ENCODE data around the gene GCNT4. TPM values are rescaled to one million over a fixed set of nuclear protein-coding genes. Genes with fewer than 3 reads are reported as not detected.

GCNT4 gene
- polyA plus RNA-seq, 2 of the 4 experiments (the other 2 are of a cell fraction), result 0.28 to 0.39 TPM

DNA sequence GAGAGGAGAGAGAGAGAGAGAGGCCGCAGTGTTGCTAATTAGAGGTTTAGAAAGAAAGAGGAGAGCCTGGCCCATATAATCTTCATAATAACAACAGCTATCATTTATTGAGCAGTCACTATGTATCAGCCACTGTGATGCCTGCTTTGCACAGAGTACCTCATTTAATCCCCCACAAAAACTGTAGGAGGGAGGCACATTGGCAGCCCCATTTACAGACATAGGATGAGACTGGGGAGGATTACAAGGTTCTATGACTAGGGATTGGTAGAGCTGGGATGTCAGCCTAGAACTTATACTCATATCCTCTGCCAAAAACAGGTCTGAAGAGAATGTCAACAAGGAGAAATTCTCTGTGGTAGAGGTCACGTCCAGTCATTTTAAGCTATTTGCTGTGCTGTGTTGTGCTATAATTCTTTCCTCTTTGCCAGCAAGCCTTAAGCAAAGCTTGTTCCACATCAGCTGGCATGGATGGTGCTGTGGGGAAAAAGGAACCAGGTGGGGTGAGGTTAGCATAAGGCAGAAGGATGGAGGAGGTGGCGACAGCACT is 6.7 kb upstream of the GCNT4 start:
- no peak for ATAC-seq
- ChIA-PET CTCF (interaction anchor here (1.0 to 2.5 kb wide), 3 partner anchors 9 to 14 kb away, joined by 3 to 9 read pairs (median 3); no protein-coding TSS in a partner anchor), POLR2A (no interaction called here)
- Histone ChIP-seq H3K4me1 (peaks cover 3% of the 10 kb centered on the region; the same call in 1 of the 3 replicates), H3K27ac (no peak overlapping the region), H3K4me2 (no peak overlapping the region), H3K4me3 (no peak overlapping the region), H3K9me3 (no peaks in the 10 kb centered on the region)
- 78% methylated on average over 3 of the region's 3 CpGs for WGBS (ENCODE audit: missing lambda C conversion rate)
- TF ChIP-seq RCOR1 (IDR thresholded peaks at IDR 0.05; ENCODE audit: low read depth, low read length) (no peak), MYC (IDR thresholded peaks at IDR 0.05; ENCODE audit: borderline replicate concordance, low read length) (no peak), ZFP36 (IDR thresholded peaks at IDR 0.05; ENCODE audit: borderline replicate concordance, partially characterized antibody) (no peak), POLR2AphosphoS2 (conservative IDR thresholded peaks at IDR 0.05; ENCODE audit: low read length) (no peak), HOXB13 (CRISPR knock-in tag; IDR thresholded peaks at IDR 0.05; ENCODE audit: low read depth) (no peak), NFE2L2 (conservative IDR thresholded peaks at IDR 0.05; ENCODE audit: low read length) (no peak), POLR2A (IDR thresholded peaks at IDR 0.05; ENCODE audit: low read length) (no peak), NPAS2 (CRISPR knock-in tag; IDR thresholded peaks at IDR 0.05; ENCODE audit: borderline replicate concordance) (no peak), JUNB (IDR thresholded peaks at IDR 0.05) (no peak)
- TF ChIP-seq, protein P1, sequence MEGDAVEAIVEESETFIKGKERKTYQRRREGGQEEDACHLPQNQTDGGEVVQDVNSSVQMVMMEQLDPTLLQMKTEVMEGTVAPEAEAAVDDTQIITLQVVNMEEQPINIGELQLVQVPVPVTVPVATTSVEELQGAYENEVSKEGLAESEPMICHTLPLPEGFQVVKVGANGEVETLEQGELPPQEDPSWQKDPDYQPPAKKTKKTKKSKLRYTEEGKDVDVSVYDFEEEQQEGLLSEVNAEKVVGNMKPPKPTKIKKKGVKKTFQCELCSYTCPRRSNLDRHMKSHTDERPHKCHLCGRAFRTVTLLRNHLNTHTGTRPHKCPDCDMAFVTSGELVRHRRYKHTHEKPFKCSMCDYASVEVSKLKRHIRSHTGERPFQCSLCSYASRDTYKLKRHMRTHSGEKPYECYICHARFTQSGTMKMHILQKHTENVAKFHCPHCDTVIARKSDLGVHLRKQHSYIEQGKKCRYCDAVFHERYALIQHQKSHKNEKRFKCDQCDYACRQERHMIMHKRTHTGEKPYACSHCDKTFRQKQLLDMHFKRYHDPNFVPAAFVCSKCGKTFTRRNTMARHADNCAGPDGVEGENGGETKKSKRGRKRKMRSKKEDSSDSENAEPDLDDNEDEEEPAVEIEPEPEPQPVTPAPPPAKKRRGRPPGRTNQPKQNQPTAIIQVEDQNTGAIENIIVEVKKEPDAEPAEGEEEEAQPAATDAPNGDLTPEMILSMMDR (IDR thresholded peaks at IDR 0.05), result no peak
- TF ChIP-seq, protein P2, sequence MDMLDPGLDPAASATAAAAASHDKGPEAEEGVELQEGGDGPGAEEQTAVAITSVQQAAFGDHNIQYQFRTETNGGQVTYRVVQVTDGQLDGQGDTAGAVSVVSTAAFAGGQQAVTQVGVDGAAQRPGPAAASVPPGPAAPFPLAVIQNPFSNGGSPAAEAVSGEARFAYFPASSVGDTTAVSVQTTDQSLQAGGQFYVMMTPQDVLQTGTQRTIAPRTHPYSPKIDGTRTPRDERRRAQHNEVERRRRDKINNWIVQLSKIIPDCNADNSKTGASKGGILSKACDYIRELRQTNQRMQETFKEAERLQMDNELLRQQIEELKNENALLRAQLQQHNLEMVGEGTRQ (IDR thresholded peaks at IDR 0.05), result no peak
- TF ChIP-seq, protein P3, sequence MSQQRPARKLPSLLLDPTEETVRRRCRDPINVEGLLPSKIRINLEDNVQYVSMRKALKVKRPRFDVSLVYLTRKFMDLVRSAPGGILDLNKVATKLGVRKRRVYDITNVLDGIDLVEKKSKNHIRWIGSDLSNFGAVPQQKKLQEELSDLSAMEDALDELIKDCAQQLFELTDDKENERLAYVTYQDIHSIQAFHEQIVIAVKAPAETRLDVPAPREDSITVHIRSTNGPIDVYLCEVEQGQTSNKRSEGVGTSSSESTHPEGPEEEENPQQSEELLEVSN (IDR thresholded peaks at IDR 0.05; ENCODE audit: borderline replicate concordance, low read depth), result no peak
- DNase-seq (ENCODE audit: low read depth in 1 of 2, low spot score in 1 of 2), result no peak
- FAIRE-seq, result no peak

GRCh38 chr5:75057561-75057960 is 5.2 kb upstream of the GCNT4 start:
- WGBS (ENCODE audit: missing lambda C conversion rate), result 32% methylated on average over 2 of the region's 2 CpGs
- Histone ChIP-seq H3K4me3 (no peak overlapping the region), H3K27ac (no peak overlapping the region), H3K4me2 (no peak overlapping the region), H3K4me1 (peaks cover 5% of the 10 kb centered on the region; the same call in 1 of the 3 replicates), H3K9me3 (no peaks in the 10 kb centered on the region)
- no peak for FAIRE-seq
- DNase-seq (ENCODE audit: low read depth in 1 of 2, low spot score in 1 of 2), result no peak
- ChIA-PET CTCF (interaction anchor here (1.0 kb wide), 1 partner anchor 279 kb away, joined by 3 read pairs; the partner anchor contains the start of gene HMGCR), POLR2A (no interaction called here)
- ATAC-seq, result no peak
- TF ChIP-seq KDM1A (IDR thresholded peaks at IDR 0.05; ENCODE audit: low read depth) (no peak), CHD2 (IDR thresholded peaks at IDR 0.05; ENCODE audit: low read length, partially characterized antibody) (no peak), MAX (IDR thresholded peaks at IDR 0.05) (no peak)

DNA sequence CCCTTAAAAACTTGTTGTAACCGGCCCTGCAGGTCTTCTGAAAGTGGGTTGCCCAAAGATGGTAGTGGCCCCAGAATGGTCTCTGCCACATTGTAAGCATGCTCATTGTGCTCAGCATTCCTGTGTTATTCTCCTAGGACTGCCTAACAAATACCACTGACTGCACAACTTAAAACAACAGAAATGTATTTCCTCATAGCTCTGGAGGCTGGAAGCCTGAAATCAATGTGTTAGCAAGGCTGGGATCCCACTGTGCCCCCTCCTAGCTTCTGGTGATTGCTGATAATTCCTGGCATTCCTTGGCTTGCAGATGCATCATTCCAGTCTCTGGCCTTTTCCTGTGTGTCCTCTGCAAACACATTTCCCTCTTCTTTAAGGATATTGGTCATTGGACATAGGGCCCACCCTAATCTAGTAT is 3.4 kb upstream of the GCNT4 start:
- H3K27ac ChIP-seq, result no peak overlapping the region
- no peaks in the 10 kb centered on the region for H3K9me3 ChIP-seq
- peaks cover 12% of the 10 kb centered on the region; the same call in 2 of the 3 replicates for H3K4me1 ChIP-seq
- WGBS (ENCODE audit: missing lambda C conversion rate), result 84% methylated on average over 1 of the region's 1 CpG
- CTCF ChIA-PET, result interaction anchor here (2.9 kb wide), 1 partner anchor 181 kb away, joined by 16 read pairs; the partner anchor contains the start of gene ANKRD31
- POLR2A ChIA-PET, result no interaction called here
- ATAC-seq (no peak), DNase-seq (ENCODE audit: low read depth in 1 of 2, low spot score in 1 of 2) (peak in 1 of 2 experiments; percentile 14), FAIRE-seq (no peak)
- TF ChIP-seq, protein P4, sequence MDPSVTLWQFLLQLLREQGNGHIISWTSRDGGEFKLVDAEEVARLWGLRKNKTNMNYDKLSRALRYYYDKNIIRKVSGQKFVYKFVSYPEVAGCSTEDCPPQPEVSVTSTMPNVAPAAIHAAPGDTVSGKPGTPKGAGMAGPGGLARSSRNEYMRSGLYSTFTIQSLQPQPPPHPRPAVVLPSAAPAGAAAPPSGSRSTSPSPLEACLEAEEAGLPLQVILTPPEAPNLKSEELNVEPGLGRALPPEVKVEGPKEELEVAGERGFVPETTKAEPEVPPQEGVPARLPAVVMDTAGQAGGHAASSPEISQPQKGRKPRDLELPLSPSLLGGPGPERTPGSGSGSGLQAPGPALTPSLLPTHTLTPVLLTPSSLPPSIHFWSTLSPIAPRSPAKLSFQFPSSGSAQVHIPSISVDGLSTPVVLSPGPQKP (IDR thresholded peaks at IDR 0.05; ENCODE audit: low read depth, low read length), result no peak
- TF ChIP-seq PBX3 (IDR thresholded peaks at IDR 0.05) (no peak), HOXA7 (CRISPR knock-in tag; IDR thresholded peaks at IDR 0.05) (no peak), HOXB5 (CRISPR knock-in tag; IDR thresholded peaks at IDR 0.05) (no peak), NFE2L2 (conservative IDR thresholded peaks at IDR 0.05; ENCODE audit: low read length) (no peak), MAZ (IDR thresholded peaks at IDR 0.05; ENCODE audit: borderline replicate concordance, low read depth, low read length) (no peak), FOSL2 (IDR thresholded peaks at IDR 0.05) (no peak), FOSL2 (CRISPR knock-in tag; IDR thresholded peaks at IDR 0.05) (no peak), PHF8 (IDR thresholded peaks at IDR 0.05; ENCODE audit: borderline replicate concordance, low read depth) (no peak), RFX5 (IDR thresholded peaks at IDR 0.05) (no peak), TP53 (CRISPR knock-in tag; IDR thresholded peaks at IDR 0.05) (no peak), HEYL (CRISPR knock-in tag; IDR thresholded peaks at IDR 0.05) (no peak), ZFP36 (IDR thresholded peaks at IDR 0.05; ENCODE audit: borderline replicate concordance, partially characterized antibody) (no peak), MAFK (IDR thresholded peaks at IDR 0.05; ENCODE audit: partially characterized antibody) (no peak)
- H3K4me3 ChIP-seq, result no peak overlapping the region
- H3K4me2 ChIP-seq, result no peak overlapping the region

Measured in A549 (cell line).